HG02759 (cell line): ENCODE measurements around the gene RIBC2.
"Not testable (repeated sequence)": the region's sequence is repeated elsewhere in the genome, so short reads cannot be mapped to it uniquely, and the experiment has no call there.

ENCODE experiments used
- ATAC-seq: cut with Tn5 transposase; IDR thresholded peaks from one replicate; pipeline ENCODE4 v1.9.1; 2021; ENCODE audit warnings: mild to moderate bottlenecking, moderate library complexity; ENCODE audit not compliant: unreplicated experiment

Gene RIBC2

GRCh38 chr22:45424241-45424731 is 10.8 kb downstream of the RIBC2 start:
- ATAC-seq, result no peak

GRCh38 chr22:45425101-45425500 is 11.6 kb downstream of the RIBC2 start:
- ATAC-seq, result no peak

- no peak for ATAC-seq
Observed at GRCh38 chr22:45425531-45426265, 12.2 kb downstream of the RIBC2 start.

- no peak for ATAC-seq
Observed at GRCh38 chr22:45426387-45426786, 12.9 kb downstream of the RIBC2 start.

- ATAC-seq, result no peak
Observed at GRCh38 chr22:45427114-45427513, 13.6 kb downstream of the RIBC2 start.

GRCh38 chr22:45428391-45429385 is 15.2 kb downstream of the RIBC2 start:
- ATAC-seq, result no peak

- no peak for ATAC-seq
Observed at GRCh38 chr22:45429424-45429823, 15.9 kb downstream of the RIBC2 start.

GRCh38 chr22:45429981-45430775 is 16.7 kb downstream of the RIBC2 start:
- ATAC-seq, result no peak

GRCh38 chr22:45430871-45431270 is 17.4 kb downstream of the RIBC2 start:
- ATAC-seq, result no peak

GRCh38 chr22:45434981-45435380 is 21.5 kb downstream of the RIBC2 start:
- no peak for ATAC-seq

GRCh38 chr22:45435544-45436139 is 22.1 kb downstream of the RIBC2 start:
- ATAC-seq, result no peak

- ATAC-seq, result not testable (repeated sequence)
Observed at GRCh38 chr22:45436871-45437517, 23.5 kb downstream of the RIBC2 start.

GRCh38 chr22:45438336-45438735 is 24.8 kb downstream of the RIBC2 start:
- no peak for ATAC-seq

- ATAC-seq, result not testable (repeated sequence)
Observed at GRCh38 chr22:45440688-45441087, 27.2 kb downstream of the RIBC2 start.

- ATAC-seq, result no peak
Observed at GRCh38 chr22:45441138-45441537, 27.6 kb downstream of the RIBC2 start.

GRCh38 chr22:45442116-45442515 is 28.6 kb downstream of the RIBC2 start:
- no peak for ATAC-seq

- no peak for ATAC-seq
Observed at GRCh38 chr22:45444168-45444567, 30.7 kb downstream of the RIBC2 start.

- ATAC-seq, result no peak
Observed at GRCh38 chr22:45445031-45445710, 31.7 kb downstream of the RIBC2 start.

GRCh38 chr22:45446216-45446615 is 32.7 kb downstream of the RIBC2 start:
- ATAC-seq, result no peak
